H9 (cell line): ENCODE data around the gene RACGAP1. TPM values are rescaled to one million over a fixed set of nuclear protein-coding genes. Genes with fewer than 3 reads are reported as not detected.

Source experiments
- DNase-seq: peaks from one replicate; pipeline ENCODE4 v3.0.0-alpha.2; 2017
- H2AFZ ChIP-seq: one replicate; pipeline ENCODE4 v1.6.1; 2013; ENCODE audit warnings: mild to moderate bottlenecking, low read length, control low read depth, moderate library complexity
- H2AK5ac ChIP-seq: 2 replicates; pipeline ENCODE4 v1.6.1; 2013; ENCODE audit warnings: low read length, control low read depth, mixed read lengths; ENCODE audit not compliant: insufficient read length
- H2BK120ac ChIP-seq: one replicate; pipeline ENCODE4 v1.6.1; 2013; ENCODE audit warnings: low read depth, mild to moderate bottlenecking, low read length, control low read depth, inconsistent platforms; ENCODE audit not compliant: poor library complexity, severe bottlenecking
- H2BK12ac ChIP-seq: 2 replicates; pipeline ENCODE4 v1.6.1; 2013; ENCODE audit warnings: low read length, control low read depth, mixed read lengths, low read depth; ENCODE audit not compliant: insufficient read length
- H2BK15ac ChIP-seq: 2 replicates; pipeline ENCODE4 v1.6.1; 2013; ENCODE audit warnings: low read depth, low read length, control low read depth
- H2BK20ac ChIP-seq: one replicate; pipeline ENCODE4 v1.6.1; 2013; ENCODE audit warnings: low read depth, mild to moderate bottlenecking, low read length, control low read depth, inconsistent platforms; ENCODE audit not compliant: poor library complexity, severe bottlenecking
- H2BK5ac ChIP-seq: 2 replicates; pipeline ENCODE4 v1.6.1; 2013; ENCODE audit warnings: low read length, control low read depth, mixed read lengths; ENCODE audit not compliant: insufficient read length
- H3K14ac ChIP-seq: 2 replicates; pipeline ENCODE4 v1.6.1; 2013; ENCODE audit warnings: low read length, control low read depth; ENCODE audit not compliant: insufficient read depth
- H3K18ac ChIP-seq: 2 replicates; pipeline ENCODE4 v1.6.1; 2013; ENCODE audit warnings: low read depth, mild to moderate bottlenecking, mixed read lengths, low read length, control low read depth; ENCODE audit not compliant: insufficient read length
- H3K23ac ChIP-seq: 2 replicates; pipeline ENCODE4 v1.6.1; 2013; ENCODE audit warnings: low read length, control low read depth, mixed read lengths, low read depth; ENCODE audit not compliant: insufficient read length
- H3K23me2 ChIP-seq: 2 replicates; pipeline ENCODE4 v1.6.1; 2013; ENCODE audit warnings: low read depth, mild to moderate bottlenecking, mixed read lengths, low read length, control low read depth; ENCODE audit not compliant: insufficient read length, poor library complexity, severe bottlenecking
- H3K27ac ChIP-seq: 2 replicates; pipeline ENCODE4 v1.5.1; 2013; ENCODE audit warnings: low read length, control low read depth, mixed read lengths, low read depth; ENCODE audit not compliant: insufficient read length
- H3K27me3 ChIP-seq: 2 replicates; pipeline ENCODE4 v1.6.1; 2013; ENCODE audit warnings: low read length, control low read depth, inconsistent platforms; ENCODE audit not compliant: insufficient read depth
- H3K4ac ChIP-seq: 2 replicates; pipeline ENCODE4 v1.6.1; 2013; ENCODE audit warnings: low read depth, mild to moderate bottlenecking, control low read depth, inconsistent platforms, low read length, moderate library complexity
- H3K4me1 ChIP-seq: 2 replicates; pipeline ENCODE4 v1.6.1; 2013; ENCODE audit warnings: low read length, control low read depth, inconsistent platforms; ENCODE audit not compliant: insufficient read depth
- H3K4me2 ChIP-seq: 2 replicates; pipeline ENCODE4 v1.6.1; 2013; ENCODE audit warnings: low read length, control low read depth, mixed read lengths; ENCODE audit not compliant: insufficient read length, insufficient read depth
- H3K56ac ChIP-seq: 2 replicates; pipeline ENCODE4 v1.6.1; 2013; ENCODE audit warnings: low read depth, mild to moderate bottlenecking, mixed read lengths, low read length, control low read depth; ENCODE audit not compliant: insufficient read length
- H3K79me1 ChIP-seq: 2 replicates; pipeline ENCODE4 v1.6.1; 2013; ENCODE audit warnings: low read depth, mild to moderate bottlenecking, moderate library complexity, low read length, control low read depth, inconsistent platforms; ENCODE audit not compliant: insufficient read depth, poor library complexity, severe bottlenecking
- H3K79me2 ChIP-seq: 2 replicates; pipeline ENCODE4 v1.6.1; 2013; ENCODE audit warnings: low read length, control low read depth, inconsistent platforms; ENCODE audit not compliant: insufficient read depth
- H3K9ac ChIP-seq: 2 replicates; pipeline ENCODE4 v1.6.1; 2013; ENCODE audit warnings: low read length, control low read depth, mixed read lengths; ENCODE audit not compliant: insufficient read length; ENCODE audit errors: extremely low read depth
- H3K9me3 ChIP-seq: one replicate; pipeline ENCODE4 v1.6.1; 2013; ENCODE audit warnings: low read depth, low read length, inconsistent platforms; ENCODE audit not compliant: control insufficient read depth
- H3T11ph ChIP-seq: one replicate; pipeline ENCODE4 v1.6.1; 2013; ENCODE audit warnings: mild to moderate bottlenecking, low read length, control low read depth, inconsistent platforms
- H4K20me1 ChIP-seq: one replicate; pipeline ENCODE4 v1.6.1; 2013; ENCODE audit not compliant: control insufficient read depth, insufficient read length, insufficient read depth
- H4K5ac ChIP-seq: 2 replicates; pipeline ENCODE4 v1.6.1; 2013; ENCODE audit warnings: low read depth, mild to moderate bottlenecking, mixed read lengths, low read length, control low read depth; ENCODE audit not compliant: insufficient read length
- H4K8ac ChIP-seq: replicated peaks from 2 replicates; pipeline ENCODE4 v1.6.1; 2013; ENCODE audit warnings: low read length, control low read depth, mixed read lengths, low read depth; ENCODE audit not compliant: insufficient read length
- H4K91ac ChIP-seq: 2 replicates; pipeline ENCODE4 v1.6.1; 2013; ENCODE audit warnings: low read depth, mild to moderate bottlenecking, moderate library complexity, mixed read lengths, low read length, control low read depth; ENCODE audit not compliant: insufficient read length
- H3K27ac Mint-ChIP-seq, 3 experiments: 2 replicates in 2 of 3; 3 replicates in 1 of 3; pipeline ENCODE4 v1.8.0; 2020 to 2021; ENCODE audit warnings: mixed read lengths in 3 of 3, mild to moderate bottlenecking in 1 of 3, moderate library complexity in 1 of 3
- H3K27me3 Mint-ChIP-seq: 2 replicates; pipeline ENCODE4 v1.8.0; 2021; ENCODE audit warnings: low read depth, mild to moderate bottlenecking, moderate library complexity, mixed read lengths
- H3K36me3 Mint-ChIP-seq, 3 experiments: 2 replicates in 2 of 3; 3 replicates in 1 of 3; pipeline ENCODE4 v1.8.0; 2020 to 2021; ENCODE audit warnings: low read depth in 3 of 3, mixed read lengths in 3 of 3; ENCODE audit not compliant: insufficient read depth in 1 of 3
- H3K4me1 Mint-ChIP-seq, 2 experiments: 2 replicates each; pipeline ENCODE4 v1.8.0; 2020; ENCODE audit warnings: mixed read lengths in 2 of 2
- H3K4me3 Mint-ChIP-seq, 2 experiments: 2 replicates in 1 of 2; 3 replicates in 1 of 2; pipeline ENCODE4 v1.8.0; 2020 to 2021; ENCODE audit warnings: mild to moderate bottlenecking in 2 of 2, mixed read lengths in 2 of 2, moderate library complexity in 1 of 2
- H3K9me3 Mint-ChIP-seq, 2 experiments: 2 replicates in 1 of 2; 3 replicates in 1 of 2; pipeline ENCODE4 v1.8.0; 2020; ENCODE audit warnings: mild to moderate bottlenecking in 2 of 2, mixed read lengths in 2 of 2, moderate library complexity in 1 of 2
- CTCF ChIP-seq: fragments of 200-600 bp; sonication (generic); conservative IDR thresholded peaks from 3 replicates; pipeline ENCODE4 v1.8.0; 2021; ENCODE audit warnings: antibody characterized with exemption, mild to moderate bottlenecking
- WGBS: extraction: QIAGEN DNeasy Blood & Tissue Kit; methylation state at CpG from one replicate; pipeline ENCODE4 v1.1.7; 2013; ENCODE audit warnings: missing lambda C conversion rate, low lambda C conversion rate, mixed read lengths; ENCODE audit not compliant: insufficient read length; ENCODE audit errors: extremely low coverage; 5-methylcytosine and 5-hydroxymethylcytosine counted together
- total RNA-seq: library from RNA; stranded (reverse); gene quantifications from 2 replicates; pipeline ENCODE4 v1.2.1, GENCODE V29; 2021

RACGAP1 gene
- total RNA-seq, 1 experiment from 2014 or later: 64.8 TPM

GRCh38 chr12:49948866-49949845, 76.1 kb downstream of the RACGAP1 start:
- H2BK120ac ChIP-seq: no peak overlapping the region
- no peaks in the 10 kb centered on the region for H3K79me2 ChIP-seq
- TF ChIP-seq CTCF: no peak
- H2AK5ac ChIP-seq: no peak overlapping the region
- Mint-ChIP-seq H3K4me1 (peaks cover 30 to 37% of the 10 kb centered on the region in 2 experiments), H3K4me3 (no peak overlapping the region), H3K9me3 (no peaks in the 10 kb centered on the region), H3K27me3 (peaks cover 18% of the 10 kb centered on the region), H3K27ac (peak overlapping the region in 1 of 3 experiments; percentile 53; a peak in 1 of 7 replicates), H3K36me3 (no peaks in the 10 kb centered on the region)
- no peak overlapping the region for H3K18ac ChIP-seq
- no peaks in the 10 kb centered on the region for H3K79me1 ChIP-seq
- H3K4ac ChIP-seq: no peak overlapping the region
- H3K23ac ChIP-seq: no peak overlapping the region
- no peaks in the 10 kb centered on the region for H4K20me1 ChIP-seq
- H2BK20ac ChIP-seq: no peak overlapping the region
- H3K27ac ChIP-seq: no peak overlapping the region
- no peak overlapping the region for H3K14ac ChIP-seq
- no peak overlapping the region for H3K56ac ChIP-seq
- H3K27me3 ChIP-seq: no peaks in the 10 kb centered on the region
- no peak overlapping the region for H2BK15ac ChIP-seq
- H3K23me2 ChIP-seq: peaks cover 5% of the 10 kb centered on the region
- H4K91ac ChIP-seq: no peak overlapping the region
- no peaks in the 10 kb centered on the region; the same call in 1 of the 2 replicates for H3K4me1 ChIP-seq
- H4K8ac ChIP-seq: no peak overlapping the region
- no peak overlapping the region for H2BK12ac ChIP-seq
- H2BK5ac ChIP-seq: no peak overlapping the region
- H2AFZ ChIP-seq: no peak overlapping the region
- no peak for DNase-seq
- no peak overlapping the region for H3K9ac ChIP-seq
- H3K4me2 ChIP-seq: no peak overlapping the region
- no CpG with 5 or more reads among the region's 13 CpGs for WGBS
- H4K5ac ChIP-seq: no peak overlapping the region
- H3K9me3 ChIP-seq: no peaks in the 10 kb centered on the region
- H3T11ph ChIP-seq: no peak overlapping the region
